OCI-LY3 (cell line): ENCODE results near the gene TMEM125.
A peak's percentile ranks its signal among the peaks of the same experiment; 100 is the strongest.

ENCODE experiments used
- H2AFZ ChIP-seq: fragments of 200-600, 300-600 bp; shearing (Covaris generic); 2 replicates; pipeline ENCODE4 v1.6.0; 2014; ENCODE audit warnings: antibody characterized with exemption, low read depth, low read length
- H3K27ac ChIP-seq: fragments of 200-600, 300-600 bp; sonication (generic); 2 replicates; pipeline ENCODE4 v1.5.1; 2014; ENCODE audit warnings: mild to moderate bottlenecking, low read length, moderate library complexity, mixed read lengths
- H3K27me3 ChIP-seq: fragments of 200-600, 300-600 bp; sonication (generic); 2 replicates; pipeline ENCODE4 v1.6.1; 2014; ENCODE audit warnings: low read depth, low read length, mixed read lengths
- H3K36me3 ChIP-seq: fragments of 200-600, 300-600 bp; sonication (generic); replicated peaks from 2 replicates; pipeline ENCODE3; 2014; ENCODE audit warnings: low read depth, low read length, mixed read lengths
- H3K4me1 ChIP-seq: fragments of 300-600, 200-600 bp; sonication (generic); 2 replicates; pipeline ENCODE4 v1.6.1; 2014; ENCODE audit warnings: low read length, mixed read lengths
- H3K4me2 ChIP-seq: fragments of 200-600, 300-600 bp; sonication (generic); 2 replicates; pipeline ENCODE4 v1.6.1; 2014; ENCODE audit warnings: low read length, mixed read lengths
- H3K4me3 ChIP-seq: fragments of 300-600, 200-600 bp; sonication (generic); 2 replicates; pipeline ENCODE4 v1.5.1; 2014; ENCODE audit warnings: antibody characterized with exemption, mild to moderate bottlenecking, low read length, moderate library complexity
- H3K79me2 ChIP-seq: fragments of 300-600, 200-600 bp; shearing (Covaris generic); 2 replicates; pipeline ENCODE4 v1.6.1; 2014; ENCODE audit warnings: mild to moderate bottlenecking, low read length, mixed read lengths
- H3K9ac ChIP-seq: fragments of 300-600, 200-600 bp; shearing (Covaris generic); 2 replicates; pipeline ENCODE4 v1.6.0; 2014; ENCODE audit warnings: mild to moderate bottlenecking, low read length, moderate library complexity
- H3K9me3 ChIP-seq: fragments of 200-600, 300-600 bp; shearing (Covaris generic); 2 replicates; pipeline ENCODE4 v1.6.1; 2014; ENCODE audit warnings: low read length, mixed read lengths; ENCODE audit not compliant: insufficient read depth
- H4K20me1 ChIP-seq: fragments of 200-600, 300-600 bp; sonication (generic); 2 replicates; pipeline ENCODE4 v1.6.1; 2016; ENCODE audit warnings: low read length, mixed read lengths; ENCODE audit not compliant: insufficient read depth
- EZH2phosphoT487 ChIP-seq: fragments of 200-600 bp; shearing (Covaris generic); IDR thresholded peaks from 2 replicates; pipeline ENCODE4 v1.6.1; 2018; ENCODE audit warnings: antibody characterized with exemption, mixed run types, low read depth
- TF ChIP-seq, protein P1 (sequence below): fragments of 200-600, 300-600 bp; sonication (generic); IDR thresholded peaks from 2 replicates; pipeline ENCODE4 v1.5.1; 2014; ENCODE audit warnings: antibody characterized with exemption, low read length, low read depth

Gene TMEM125

DNA sequence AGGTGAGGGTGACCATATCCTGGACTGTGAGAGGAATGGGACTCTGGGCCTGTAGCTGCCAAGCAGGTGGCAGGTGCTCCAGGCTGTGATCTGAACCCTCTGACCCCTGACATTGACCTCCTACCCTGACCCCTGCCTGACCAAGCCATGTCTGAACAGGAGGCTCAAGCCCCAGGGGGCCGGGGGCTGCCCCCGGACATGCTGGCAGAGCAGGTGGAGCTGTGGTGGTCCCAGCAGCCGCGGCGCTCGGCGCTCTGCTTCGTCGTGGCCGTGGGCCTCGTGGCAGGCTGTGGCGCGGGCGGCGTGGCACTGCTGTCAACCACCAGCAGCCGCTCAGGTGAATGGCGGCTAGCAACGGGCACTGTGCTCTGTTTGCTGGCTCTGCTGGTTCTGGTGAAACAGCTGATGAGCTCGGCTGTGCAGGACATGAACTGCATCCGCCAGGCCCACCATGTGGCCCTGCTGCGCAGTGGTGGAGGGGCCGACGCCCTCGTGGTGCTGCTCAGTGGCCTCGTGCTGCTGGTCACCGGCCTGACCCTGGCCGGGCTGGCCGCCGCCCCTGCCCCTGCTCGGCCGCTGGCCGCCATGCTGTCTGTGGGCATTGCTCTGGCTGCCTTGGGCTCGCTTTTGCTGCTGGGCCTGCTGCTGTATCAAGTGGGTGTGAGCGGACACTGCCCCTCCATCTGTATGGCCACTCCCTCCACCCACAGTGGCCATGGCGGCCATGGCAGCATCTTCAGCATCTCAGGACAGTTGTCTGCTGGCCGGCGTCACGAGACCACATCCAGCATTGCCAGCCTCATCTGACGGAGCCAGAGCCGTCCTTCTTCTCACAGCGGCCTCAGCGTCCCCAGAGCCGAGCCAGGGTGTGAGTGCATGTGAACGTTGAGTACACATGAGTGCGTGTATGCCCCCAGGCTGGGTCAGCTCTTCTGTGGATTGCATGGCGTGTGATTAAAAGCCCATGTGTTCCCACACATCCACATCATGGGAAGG, 3.1 kb downstream of the TMEM125 start:
- no peaks in the 10 kb centered on the region for H3K79me2 ChIP-seq
- H4K20me1 ChIP-seq: no peaks in the 10 kb centered on the region
- H3K27me3 ChIP-seq: no peaks in the 10 kb centered on the region
- no peaks in the 10 kb centered on the region for H3K9me3 ChIP-seq
- H3K4me1 ChIP-seq: no peaks in the 10 kb centered on the region
- no peak overlapping the region for H3K4me3 ChIP-seq
- H3K9ac ChIP-seq: no peak overlapping the region
- H2AFZ ChIP-seq: no peak overlapping the region
- TF ChIP-seq EZH2phosphoT487: no peak
- TF ChIP-seq, protein P1, sequence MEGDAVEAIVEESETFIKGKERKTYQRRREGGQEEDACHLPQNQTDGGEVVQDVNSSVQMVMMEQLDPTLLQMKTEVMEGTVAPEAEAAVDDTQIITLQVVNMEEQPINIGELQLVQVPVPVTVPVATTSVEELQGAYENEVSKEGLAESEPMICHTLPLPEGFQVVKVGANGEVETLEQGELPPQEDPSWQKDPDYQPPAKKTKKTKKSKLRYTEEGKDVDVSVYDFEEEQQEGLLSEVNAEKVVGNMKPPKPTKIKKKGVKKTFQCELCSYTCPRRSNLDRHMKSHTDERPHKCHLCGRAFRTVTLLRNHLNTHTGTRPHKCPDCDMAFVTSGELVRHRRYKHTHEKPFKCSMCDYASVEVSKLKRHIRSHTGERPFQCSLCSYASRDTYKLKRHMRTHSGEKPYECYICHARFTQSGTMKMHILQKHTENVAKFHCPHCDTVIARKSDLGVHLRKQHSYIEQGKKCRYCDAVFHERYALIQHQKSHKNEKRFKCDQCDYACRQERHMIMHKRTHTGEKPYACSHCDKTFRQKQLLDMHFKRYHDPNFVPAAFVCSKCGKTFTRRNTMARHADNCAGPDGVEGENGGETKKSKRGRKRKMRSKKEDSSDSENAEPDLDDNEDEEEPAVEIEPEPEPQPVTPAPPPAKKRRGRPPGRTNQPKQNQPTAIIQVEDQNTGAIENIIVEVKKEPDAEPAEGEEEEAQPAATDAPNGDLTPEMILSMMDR: no peak
- H3K36me3 ChIP-seq: no peaks in the 10 kb centered on the region
- no peak overlapping the region for H3K4me2 ChIP-seq
- H3K27ac ChIP-seq: no peak overlapping the region

DNA sequence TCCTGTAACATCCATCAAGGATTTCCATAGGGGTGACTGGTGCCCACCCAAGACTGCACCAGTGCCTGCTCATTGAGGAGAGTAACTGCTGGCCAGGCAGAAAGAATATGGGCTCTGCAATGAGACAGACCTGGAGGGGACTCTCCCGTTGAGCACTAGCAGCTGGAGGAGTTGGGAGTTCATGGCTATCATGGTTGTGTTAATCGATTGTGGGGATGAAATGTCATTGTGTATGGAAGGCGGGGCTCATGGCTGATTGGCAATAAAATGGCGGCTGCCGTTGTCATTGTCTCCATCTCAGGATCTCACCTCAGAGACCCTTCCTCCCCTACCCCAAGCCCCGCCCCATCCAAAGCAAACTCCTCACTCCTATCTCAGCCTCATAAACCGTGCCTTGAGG, 3.9 kb downstream of the TMEM125 start:
- H3K27me3 ChIP-seq: no peaks in the 10 kb centered on the region
- TF ChIP-seq, protein P1: no peak
- TF ChIP-seq EZH2phosphoT487: no peak
- no peak overlapping the region for H3K4me2 ChIP-seq
- H3K9me3 ChIP-seq: no peaks in the 10 kb centered on the region
- no peak overlapping the region for H2AFZ ChIP-seq
- no peak overlapping the region for H3K4me3 ChIP-seq
- no peaks in the 10 kb centered on the region for H3K4me1 ChIP-seq
- H4K20me1 ChIP-seq: no peaks in the 10 kb centered on the region
- H3K36me3 ChIP-seq: no peaks in the 10 kb centered on the region
- H3K27ac ChIP-seq: no peak overlapping the region
- H3K9ac ChIP-seq: no peak overlapping the region
- H3K79me2 ChIP-seq: no peaks in the 10 kb centered on the region

DNA sequence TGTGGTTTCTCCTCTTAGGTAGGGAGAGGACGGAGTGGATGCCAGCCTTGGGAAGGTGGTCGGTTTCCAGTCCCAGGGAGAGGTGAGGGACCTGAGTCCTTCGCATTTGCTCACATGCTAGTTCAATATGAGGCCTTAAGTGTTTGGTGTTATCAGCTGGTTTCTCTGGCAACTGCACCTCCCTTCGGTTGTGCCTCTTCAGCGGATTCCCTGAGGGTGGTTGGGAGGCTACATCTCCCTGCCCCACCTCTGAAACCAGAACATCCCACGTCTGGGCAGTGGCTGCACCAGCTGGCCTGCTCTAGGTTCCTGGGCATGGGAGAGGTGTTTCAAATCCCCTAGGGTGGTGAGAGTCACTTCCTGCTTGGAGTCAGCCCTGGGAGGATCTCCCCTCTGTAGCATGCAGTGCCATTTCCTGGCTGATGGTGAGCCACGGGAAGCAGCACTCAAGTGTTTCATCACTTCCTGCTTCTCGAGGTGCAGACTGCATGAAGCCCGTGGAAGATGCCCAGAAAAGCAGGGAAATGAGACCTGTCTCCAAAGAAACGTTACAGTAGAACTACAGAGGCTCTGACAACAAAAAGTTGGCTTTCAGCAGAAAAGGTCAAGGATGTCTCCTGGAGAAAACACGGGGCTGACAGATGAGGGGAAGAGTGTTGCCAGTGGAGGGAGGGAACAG, 4.5 kb downstream of the TMEM125 start:
- Histone ChIP-seq H3K27me3 (no peaks in the 10 kb centered on the region), H3K27ac (no peak overlapping the region), H3K79me2 (no peaks in the 10 kb centered on the region), H3K36me3 (no peaks in the 10 kb centered on the region), H2AFZ (peak overlapping the region; percentile 74; the same call in 1 of the 2 replicates), H3K4me2 (no peak overlapping the region), H3K4me3 (no peak overlapping the region), H3K4me1 (no peaks in the 10 kb centered on the region), H3K9me3 (no peaks in the 10 kb centered on the region), H3K9ac (no peak overlapping the region), H4K20me1 (no peaks in the 10 kb centered on the region)
- TF ChIP-seq EZH2phosphoT487: no peak
- TF ChIP-seq, protein P1: no peak

DNA sequence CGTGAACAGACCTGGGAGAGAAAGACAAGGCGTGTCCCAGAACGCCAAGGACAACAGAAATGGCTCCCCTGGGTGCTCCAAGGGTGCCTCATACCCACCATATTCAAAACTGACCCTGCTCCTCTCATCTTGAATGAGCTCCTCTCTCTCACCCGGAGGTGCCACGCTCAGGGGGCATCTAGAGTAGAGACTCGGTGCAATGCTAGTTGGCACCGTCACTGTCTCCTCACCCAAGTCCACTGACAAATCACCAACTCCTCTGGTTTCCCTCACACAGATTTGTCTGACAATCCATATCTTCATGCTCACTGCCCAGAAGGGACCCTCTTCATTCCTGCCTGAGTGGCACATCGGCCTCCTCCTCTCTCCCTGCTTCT, 5.0 kb downstream of the TMEM125 start:
- no peak overlapping the region for H2AFZ ChIP-seq

More for the DNA sequence above, 5.0 kb downstream of the TMEM125 start:
- TF ChIP-seq, protein P1: no peak
- TF ChIP-seq EZH2phosphoT487: no peak
- no peak overlapping the region for H3K4me3 ChIP-seq
- H3K9ac ChIP-seq: no peak overlapping the region
- no peaks in the 10 kb centered on the region for H3K79me2 ChIP-seq
- H3K4me2 ChIP-seq: no peak overlapping the region
- H3K36me3 ChIP-seq: no peaks in the 10 kb centered on the region
- H3K4me1 ChIP-seq: no peaks in the 10 kb centered on the region
- no peak overlapping the region for H3K27ac ChIP-seq
- no peaks in the 10 kb centered on the region for H4K20me1 ChIP-seq
- H3K9me3 ChIP-seq: no peaks in the 10 kb centered on the region
- no peaks in the 10 kb centered on the region for H3K27me3 ChIP-seq
